ENCODE data around the gene PPP6R3.
"Not testable (repeated sequence)": the region's sequence is repeated elsewhere in the genome, so short reads cannot be mapped to it uniquely, and the experiment has no call there.

The PPP6R3 gene

DNA sequence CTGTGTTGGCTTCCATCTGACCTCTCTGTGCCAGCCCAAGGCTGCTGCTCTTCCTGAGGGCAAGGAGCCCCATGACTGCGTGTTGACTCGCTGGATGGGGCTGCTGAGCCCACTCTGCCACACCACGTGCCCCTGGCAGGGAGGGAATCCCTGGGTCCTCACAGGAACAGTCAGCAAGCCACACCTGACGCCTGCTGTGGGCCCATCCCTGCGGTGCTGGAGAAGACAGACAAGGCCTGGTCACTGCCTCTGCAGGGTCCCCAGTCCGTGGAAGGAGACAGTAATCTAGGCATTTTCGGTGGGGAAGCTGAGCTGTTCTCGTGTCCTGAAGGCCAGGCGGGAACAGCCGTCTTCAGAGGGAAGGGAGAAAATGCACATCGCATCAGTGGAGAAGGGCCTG is 10.6 kb upstream of the PPP6R3 start:
- no peak overlapping the region for H3K4me3 ChIP-seq (ENCODE audit: low read depth, low read length)
- TF ChIP-seq, protein P1, sequence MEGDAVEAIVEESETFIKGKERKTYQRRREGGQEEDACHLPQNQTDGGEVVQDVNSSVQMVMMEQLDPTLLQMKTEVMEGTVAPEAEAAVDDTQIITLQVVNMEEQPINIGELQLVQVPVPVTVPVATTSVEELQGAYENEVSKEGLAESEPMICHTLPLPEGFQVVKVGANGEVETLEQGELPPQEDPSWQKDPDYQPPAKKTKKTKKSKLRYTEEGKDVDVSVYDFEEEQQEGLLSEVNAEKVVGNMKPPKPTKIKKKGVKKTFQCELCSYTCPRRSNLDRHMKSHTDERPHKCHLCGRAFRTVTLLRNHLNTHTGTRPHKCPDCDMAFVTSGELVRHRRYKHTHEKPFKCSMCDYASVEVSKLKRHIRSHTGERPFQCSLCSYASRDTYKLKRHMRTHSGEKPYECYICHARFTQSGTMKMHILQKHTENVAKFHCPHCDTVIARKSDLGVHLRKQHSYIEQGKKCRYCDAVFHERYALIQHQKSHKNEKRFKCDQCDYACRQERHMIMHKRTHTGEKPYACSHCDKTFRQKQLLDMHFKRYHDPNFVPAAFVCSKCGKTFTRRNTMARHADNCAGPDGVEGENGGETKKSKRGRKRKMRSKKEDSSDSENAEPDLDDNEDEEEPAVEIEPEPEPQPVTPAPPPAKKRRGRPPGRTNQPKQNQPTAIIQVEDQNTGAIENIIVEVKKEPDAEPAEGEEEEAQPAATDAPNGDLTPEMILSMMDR (IDR thresholded peaks at IDR 0.05; ENCODE audit: insufficient read depth, low read length, missing control alignments): no peak
- POLR2A ChIA-PET: no interaction called here
- CTCF ChIA-PET: interaction anchor here (1.2 to 1.7 kb wide), 2 partner anchors 7 to 241 kb away, joined by 4 read pairs; no protein-coding TSS in a partner anchor
- no peak for DNase-seq (ENCODE audit: low read depth, low spot score)

DNA sequence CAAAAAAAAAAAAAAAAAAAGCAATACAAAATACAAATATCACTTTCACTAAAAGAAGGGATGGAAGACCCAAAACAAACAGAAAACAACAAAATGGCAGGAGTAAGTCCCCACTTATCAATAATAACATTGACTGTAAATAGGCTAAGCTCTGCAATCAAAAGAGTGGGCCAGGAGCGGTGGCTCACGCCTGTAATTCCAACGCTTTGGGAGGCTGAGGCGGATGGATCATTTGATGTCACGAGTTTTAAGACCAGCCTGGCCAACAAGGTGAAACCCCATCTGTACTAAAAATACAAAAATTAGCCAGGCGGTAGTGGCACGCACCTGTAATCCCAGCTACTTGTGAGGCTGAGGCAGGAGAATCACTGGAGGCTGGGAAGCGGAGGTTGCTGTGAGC is 9.8 kb upstream of the PPP6R3 start:
- POLR2A ChIA-PET: no interaction called here

DNA sequence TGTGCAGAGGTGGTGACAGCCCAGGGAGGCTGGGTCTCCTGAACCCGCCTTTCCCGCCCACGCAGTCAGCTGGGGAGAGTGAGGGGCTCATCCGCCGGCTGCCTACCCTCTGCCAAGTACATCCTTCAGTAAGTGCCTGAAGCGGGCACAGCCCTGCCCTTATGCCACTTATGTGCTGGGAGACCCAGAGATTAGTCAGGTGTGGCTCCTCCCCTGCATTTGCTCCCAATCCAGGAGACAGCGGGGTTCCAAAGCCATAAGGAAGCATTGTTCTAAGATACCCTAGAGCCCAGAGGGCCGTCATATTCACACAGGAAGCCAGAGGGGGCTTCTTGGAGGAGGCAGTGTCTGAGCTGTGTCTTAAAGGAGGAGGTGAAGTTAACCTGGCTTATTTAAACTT is 5.8 kb upstream of the PPP6R3 start:
- H3K4me3 ChIP-seq (ENCODE audit: low read depth, low read length): no peak overlapping the region
- ChIA-PET POLR2A (no interaction called here), CTCF (interaction anchor here (2.1 kb wide), 1 partner anchor 8 kb away, joined by 6 read pairs; no protein-coding TSS in a partner anchor)
- TF ChIP-seq, protein P1 (IDR thresholded peaks at IDR 0.05; ENCODE audit: insufficient read depth, low read length, missing control alignments): no peak
- no peak for DNase-seq (ENCODE audit: low read depth, low spot score)

More for the DNA sequence above, 9.8 kb upstream of the PPP6R3 start:
- CTCF ChIA-PET: interaction anchor here (1.2 to 1.4 kb wide), 2 partner anchors 193 to 242 kb away, joined by 3 to 4 read pairs; no protein-coding TSS in a partner anchor
- TF ChIP-seq, protein P1 (IDR thresholded peaks at IDR 0.05; ENCODE audit: insufficient read depth, low read length, missing control alignments): no peak
- no peak overlapping the region for H3K4me3 ChIP-seq (ENCODE audit: low read depth, low read length)
- DNase-seq (ENCODE audit: low read depth, low spot score): no peak

DNA sequence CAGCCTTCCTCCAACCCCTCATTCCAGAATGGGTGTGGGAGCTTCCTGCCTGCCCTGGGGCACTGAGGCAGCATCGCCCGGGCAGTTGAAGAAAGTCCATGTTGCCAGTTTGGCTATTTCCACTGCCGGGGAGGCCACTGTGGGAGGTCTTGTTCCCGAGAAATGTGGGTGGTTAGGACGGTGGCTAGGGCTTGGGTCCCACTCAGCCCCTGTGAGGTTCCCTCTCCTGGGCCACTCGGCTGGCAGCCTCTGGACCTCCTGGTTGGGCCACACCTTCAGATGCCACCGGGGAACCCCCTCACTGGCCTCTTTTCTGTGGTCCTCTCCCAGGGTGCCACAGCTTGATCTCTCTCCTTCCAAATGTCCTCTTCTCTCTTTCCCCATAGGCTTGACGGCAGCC is 5.1 kb upstream of the PPP6R3 start:
- ChIA-PET POLR2A (no interaction called here), CTCF (interaction anchor here (2.1 kb wide), 1 partner anchor 9 kb away, joined by 6 read pairs; no protein-coding TSS in a partner anchor)
- DNase-seq (ENCODE audit: low read depth, low spot score): no peak
- no peak overlapping the region for H3K4me3 ChIP-seq (ENCODE audit: low read depth, low read length)
- TF ChIP-seq, protein P1 (IDR thresholded peaks at IDR 0.05; ENCODE audit: insufficient read depth, low read length, missing control alignments): no peak

DNA sequence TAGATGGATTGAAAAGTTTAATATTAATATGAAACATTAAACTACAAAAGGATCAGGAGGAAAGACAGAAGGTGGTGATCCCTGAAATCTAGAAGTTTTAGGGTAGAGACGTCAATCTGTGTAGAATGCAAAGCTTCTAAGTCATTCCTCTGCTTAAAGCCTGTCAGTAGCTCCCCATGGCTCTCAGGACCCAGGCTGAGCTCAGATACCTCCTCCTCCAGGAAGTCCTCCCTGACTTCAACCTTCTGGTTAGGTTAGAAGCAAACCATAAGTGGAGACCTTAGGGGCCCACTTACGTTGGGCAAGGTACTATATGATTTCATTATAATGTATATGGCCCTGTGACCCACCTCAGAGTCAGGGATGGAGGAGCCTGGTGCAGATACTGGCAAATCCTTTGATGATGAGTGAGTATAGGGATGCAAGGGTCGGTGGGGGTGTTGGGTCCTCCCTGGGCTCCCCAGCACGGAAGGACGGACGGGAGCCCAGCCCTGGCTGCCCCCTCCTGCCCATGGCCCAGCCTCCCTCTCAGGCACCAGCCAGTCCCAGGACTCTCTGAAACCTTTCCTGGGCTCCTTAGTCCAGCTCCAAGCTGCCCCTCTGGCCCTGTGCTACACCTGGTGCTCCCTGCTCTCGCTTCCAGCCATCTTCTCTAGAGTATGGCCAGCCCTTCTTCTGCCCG is 3.2 kb upstream of the PPP6R3 start:
- TF ChIP-seq, protein P1 (IDR thresholded peaks at IDR 0.05; ENCODE audit: insufficient read depth, low read length, missing control alignments): no peak
- POLR2A ChIA-PET: no interaction called here
- CTCF ChIA-PET: interaction anchor here (0.8 to 1.4 kb wide), 2 partner anchors 8 to 14 kb away, joined by 3 to 4 read pairs; no protein-coding TSS in a partner anchor
- no peak overlapping the region for H3K4me3 ChIP-seq (ENCODE audit: low read depth, low read length)
- DNase-seq (ENCODE audit: low read depth, low spot score): no peak

DNA sequence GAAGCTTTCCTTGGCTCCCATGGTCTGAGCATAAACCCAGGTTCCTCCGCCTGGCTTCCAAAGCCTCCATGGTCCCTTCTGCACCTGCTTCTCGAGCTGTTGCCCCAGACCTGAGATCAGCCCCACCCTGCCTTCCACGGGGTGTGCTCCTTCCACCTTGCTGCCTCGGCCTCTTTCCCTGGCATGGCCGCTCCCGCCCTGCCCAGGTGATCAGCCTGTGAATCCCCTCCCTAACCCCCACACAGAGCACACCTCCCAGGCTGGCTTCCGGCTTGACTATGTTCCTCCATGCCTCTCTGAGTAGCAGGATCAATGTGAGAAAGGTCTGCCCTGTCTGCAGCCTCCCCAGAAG is 2.7 kb upstream of the PPP6R3 start:
- ChIA-PET POLR2A (no interaction called here), CTCF (interaction anchor here (1.4 kb wide), 1 partner anchor 9 kb away, joined by 4 read pairs; no protein-coding TSS in a partner anchor)
- TF ChIP-seq, protein P1 (IDR thresholded peaks at IDR 0.05; ENCODE audit: insufficient read depth, low read length, missing control alignments): no peak
- H3K4me3 ChIP-seq (ENCODE audit: low read depth, low read length): no peak overlapping the region
- DNase-seq (ENCODE audit: low read depth, low spot score): no peak

DNA sequence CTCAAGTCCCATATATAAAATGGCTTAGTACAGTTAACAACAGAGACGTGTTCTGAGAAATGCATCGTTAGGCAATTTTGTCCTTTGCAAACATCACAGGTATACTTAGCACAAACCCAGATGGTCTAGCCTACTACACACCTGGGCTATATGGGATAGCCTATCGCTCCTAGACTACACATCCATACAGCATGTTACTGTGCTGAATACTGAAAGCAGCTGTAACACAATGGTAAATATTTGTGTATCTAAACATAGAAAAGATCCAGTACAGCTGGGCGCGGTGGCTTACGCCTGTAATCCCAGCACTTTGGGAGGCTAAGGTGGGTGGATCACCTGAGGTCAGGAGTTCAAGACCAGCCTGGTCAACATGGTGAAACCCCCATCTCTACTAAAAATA is 2.2 kb upstream of the PPP6R3 start:
- POLR2A ChIA-PET; DNase-seq (ENCODE audit: low read depth, low spot score); H3K4me3 ChIP-seq (ENCODE audit: low read depth, low read length): not testable (repeated sequence)
- CTCF ChIA-PET: interaction anchor here (1.2 to 1.6 kb wide), 3 partner anchors 10 to 431 kb away, joined by 3 to 4 read pairs (median 3); no protein-coding TSS in a partner anchor
